C4-2B (cell line): Measurements from ENCODE around the gene HMG20B.
A peak's percentile ranks its signal among the peaks of the same experiment; 100 is the strongest.

ENCODE experiments used
- H3K27ac ChIP-seq: fragments of 450-650 bp; 2 replicates; pipeline ENCODE4 v1.5.1; 2017
- CTCF ChIP-seq: fragments of 450-650 bp; conservative IDR thresholded peaks from 2 replicates; pipeline ENCODE4 v1.5.1; 2017; ENCODE audit warnings: mild to moderate bottlenecking
- ZFX ChIP-seq: fragments of 450-650 bp; IDR thresholded peaks from 2 replicates; pipeline ENCODE4 v1.6.1; 2017

Gene HMG20B

GRCh38 chr19:3625996-3626472 lies 53.3 kb downstream of the HMG20B start:
- TF ChIP-seq CTCF (no peak), ZFX (no peak)
- H3K27ac ChIP-seq: peak overlapping the region; percentile 84

- TF ChIP-seq CTCF (no peak), ZFX (peak; percentile 48; the same call in 1 of the 2 replicates)
- H3K27ac ChIP-seq: peak within 1 kb of the TSS; percentile 84
Observed at GRCh38 chr19:3626473-3627350, 54.0 kb downstream of the HMG20B start, which contains the start of gene CACTIN. TSS of gene CACTIN (minus strand) at chr19:3626790. CDS start at chr19:3626762, 28 bp downstream.

GRCh38 chr19:3627351-3627723 lies 54.6 kb downstream of the HMG20B start:
- peak overlapping the region; percentile 84 for H3K27ac ChIP-seq
- TF ChIP-seq ZFX (no peak), CTCF (no peak)
